ENCODE measurements around the gene DCST2.

Gene DCST2

GRCh38 chr1:155073377-155074242, 40.0 kb upstream of the DCST2 start:
- Histone ChIP-seq H3K4me3 (ENCODE audit: low read depth, low read length) (no peak overlapping the region), H3K9me3 (ENCODE audit: insufficient read depth, low read depth, low read length) (peaks cover 5% of the 10 kb centered on the region), H2BK12ac (ENCODE audit: low read length) (no peak overlapping the region), H3K27me3 (ENCODE audit: insufficient read depth, low read length) (peaks cover 21% of the 10 kb centered on the region), H3K79me2 (ENCODE audit: control insufficient read depth, insufficient read depth, low read length, poor library complexity) (no peaks in the 10 kb centered on the region), H3K4me2 (ENCODE audit: low read length) (no peak overlapping the region), H3K79me1 (ENCODE audit: low read length) (no peaks in the 10 kb centered on the region), H3K14ac (ENCODE audit: low read length) (no peak overlapping the region), H3K9ac (ENCODE audit: low read length) (no peak overlapping the region), H4K12ac (ENCODE audit: low read depth, low read length) (no peak overlapping the region), H4K8ac (ENCODE audit: low read depth, low read length) (no peak overlapping the region), H3K4ac (ENCODE audit: low read depth, low read length) (no peak overlapping the region), H3K23ac (ENCODE audit: low read length) (no peak overlapping the region), H3K36me3 (ENCODE audit: control insufficient read depth in 1 of 2, insufficient read depth in 2 of 2, low read length in 2 of 2) (peaks cover 10 to 11% of the 10 kb centered on the region in 2 experiments), H2AK5ac (ENCODE audit: low read length) (no peak overlapping the region), H2AFZ (ENCODE audit: insufficient read depth, low read length, poor library complexity) (no peak overlapping the region), H2BK5ac (ENCODE audit: low read depth, low read length, poor library complexity) (no peak overlapping the region), H3K18ac (ENCODE audit: low read length) (no peak overlapping the region), H2BK120ac (ENCODE audit: insufficient read depth, low read length, poor library complexity) (no peak overlapping the region), H4K91ac (ENCODE audit: low read depth, low read length) (no peak overlapping the region), H3K4me1 (ENCODE audit: control insufficient read depth in 1 of 2, insufficient read depth in 2 of 2, low read length in 2 of 2) (peaks cover 4 to 15% of the 10 kb centered on the region in 2 experiments), H3K27ac (ENCODE audit: low read depth, low read length) (no peak overlapping the region)
- DNase-seq = no peak
- WGBS (ENCODE audit: extremely low coverage, insufficient coverage, insufficient read length) = no CpG with 5 or more reads among the region's 3 CpGs

- Histone ChIP-seq H2BK12ac (ENCODE audit: low read length) (no peak overlapping the region), H3K4ac (ENCODE audit: low read depth, low read length) (no peak overlapping the region), H2BK120ac (ENCODE audit: insufficient read depth, low read length, poor library complexity) (no peak overlapping the region), H4K8ac (ENCODE audit: low read depth, low read length) (no peak overlapping the region), H3K36me3 (ENCODE audit: control insufficient read depth in 1 of 2, insufficient read depth in 2 of 2, low read length in 2 of 2) (peaks cover 12% of the 10 kb centered on the region in 2 experiments), H4K12ac (ENCODE audit: low read depth, low read length) (no peak overlapping the region), H3K4me1 (ENCODE audit: control insufficient read depth in 1 of 2, insufficient read depth in 2 of 2, low read length in 2 of 2) (peaks cover 4 to 10% of the 10 kb centered on the region in 2 experiments), H2BK5ac (ENCODE audit: low read depth, low read length, poor library complexity) (no peak overlapping the region), H3K4me2 (ENCODE audit: low read length) (no peak overlapping the region), H3K27ac (ENCODE audit: low read depth, low read length) (no peak overlapping the region), H3K9ac (ENCODE audit: low read length) (no peak overlapping the region), H3K4me3 (ENCODE audit: low read depth, low read length) (no peak overlapping the region), H4K91ac (ENCODE audit: low read depth, low read length) (no peak overlapping the region), H3K79me1 (ENCODE audit: low read length) (no peaks in the 10 kb centered on the region), H2AFZ (ENCODE audit: insufficient read depth, low read length, poor library complexity) (no peak overlapping the region), H3K18ac (ENCODE audit: low read length) (no peak overlapping the region), H2AK5ac (ENCODE audit: low read length) (no peak overlapping the region), H3K27me3 (ENCODE audit: insufficient read depth, low read length) (peaks cover 21% of the 10 kb centered on the region), H3K79me2 (ENCODE audit: control insufficient read depth, insufficient read depth, low read length, poor library complexity) (no peaks in the 10 kb centered on the region), H3K23ac (ENCODE audit: low read length) (no peak overlapping the region), H3K9me3 (ENCODE audit: insufficient read depth, low read depth, low read length) (peaks cover 5% of the 10 kb centered on the region), H3K14ac (ENCODE audit: low read length) (no peak overlapping the region)
- no CpG with 5 or more reads among the region's 7 CpGs for WGBS (ENCODE audit: extremely low coverage, insufficient coverage, insufficient read length)
- no peak for DNase-seq
Measured at GRCh38 chr1:155072531-155073289, 39.1 kb upstream of the DCST2 start.

GRCh38 chr1:155071701-155072100, 38.1 kb upstream of the DCST2 start:
- no peak overlapping the region for H2BK12ac ChIP-seq (ENCODE audit: low read length)
- H2BK5ac ChIP-seq (ENCODE audit: low read depth, low read length, poor library complexity) = no peak overlapping the region
- no peak for DNase-seq
- no peak overlapping the region for H2AFZ ChIP-seq (ENCODE audit: insufficient read depth, low read length, poor library complexity)
- H4K91ac ChIP-seq (ENCODE audit: low read depth, low read length) = no peak overlapping the region
- H3K18ac ChIP-seq (ENCODE audit: low read length) = no peak overlapping the region
- H3K4me2 ChIP-seq (ENCODE audit: low read length) = no peak overlapping the region
- no peak overlapping the region for H3K23ac ChIP-seq (ENCODE audit: low read length)
- no peak overlapping the region for H3K27ac ChIP-seq (ENCODE audit: low read depth, low read length)
- H2AK5ac ChIP-seq (ENCODE audit: low read length) = no peak overlapping the region
- peaks cover 21% of the 10 kb centered on the region for H3K27me3 ChIP-seq (ENCODE audit: insufficient read depth, low read length)
- no CpG with 5 or more reads among the region's 14 CpGs for WGBS (ENCODE audit: extremely low coverage, insufficient coverage, insufficient read length)
- no peak overlapping the region for H2BK120ac ChIP-seq (ENCODE audit: insufficient read depth, low read length, poor library complexity)
- H3K79me2 ChIP-seq (ENCODE audit: control insufficient read depth, insufficient read depth, low read length, poor library complexity) = no peaks in the 10 kb centered on the region
- H4K12ac ChIP-seq (ENCODE audit: low read depth, low read length) = no peak overlapping the region
- H3K4me1 ChIP-seq (ENCODE audit: control insufficient read depth in 1 of 2, insufficient read depth in 2 of 2, low read length in 2 of 2) = peaks cover 4 to 10% of the 10 kb centered on the region in 2 experiments
- H3K36me3 ChIP-seq (ENCODE audit: control insufficient read depth in 1 of 2, insufficient read depth in 2 of 2, low read length in 2 of 2) = peaks cover 20% of the 10 kb centered on the region in 2 experiments
- peaks cover 5% of the 10 kb centered on the region for H3K9me3 ChIP-seq (ENCODE audit: insufficient read depth, low read depth, low read length)
- H3K4ac ChIP-seq (ENCODE audit: low read depth, low read length) = no peak overlapping the region
- no peak overlapping the region for H3K14ac ChIP-seq (ENCODE audit: low read length)
- H3K9ac ChIP-seq (ENCODE audit: low read length) = no peak overlapping the region
- no peak overlapping the region for H4K8ac ChIP-seq (ENCODE audit: low read depth, low read length)
- H3K79me1 ChIP-seq (ENCODE audit: low read length) = no peaks in the 10 kb centered on the region
- H3K4me3 ChIP-seq (ENCODE audit: low read depth, low read length) = no peak overlapping the region

- Histone ChIP-seq H3K4me3 (ENCODE audit: low read depth, low read length) (peak overlapping the region; percentile 14), H2AFZ (ENCODE audit: insufficient read depth, low read length, poor library complexity) (no peak overlapping the region), H3K36me3 (ENCODE audit: control insufficient read depth in 1 of 2, insufficient read depth in 2 of 2, low read length in 2 of 2) (peaks cover 23 to 25% of the 10 kb centered on the region in 2 experiments), H3K79me2 (ENCODE audit: control insufficient read depth, insufficient read depth, low read length, poor library complexity) (no peaks in the 10 kb centered on the region), H4K8ac (ENCODE audit: low read depth, low read length) (no peak overlapping the region), H2BK12ac (ENCODE audit: low read length) (no peak overlapping the region), H3K18ac (ENCODE audit: low read length) (no peak overlapping the region), H3K14ac (ENCODE audit: low read length) (no peak overlapping the region), H3K9me3 (ENCODE audit: insufficient read depth, low read depth, low read length) (peaks cover 5% of the 10 kb centered on the region), H3K79me1 (ENCODE audit: low read length) (no peaks in the 10 kb centered on the region), H3K9ac (ENCODE audit: low read length) (no peak overlapping the region), H3K4me2 (ENCODE audit: low read length) (peak overlapping the region; percentile 67), H3K27ac (ENCODE audit: low read depth, low read length) (no peak overlapping the region), H4K12ac (ENCODE audit: low read depth, low read length) (no peak overlapping the region), H3K23ac (ENCODE audit: low read length) (no peak overlapping the region), H3K27me3 (ENCODE audit: insufficient read depth, low read length) (peaks cover 21% of the 10 kb centered on the region), H2BK5ac (ENCODE audit: low read depth, low read length, poor library complexity) (no peak overlapping the region), H2AK5ac (ENCODE audit: low read length) (no peak overlapping the region), H2BK120ac (ENCODE audit: insufficient read depth, low read length, poor library complexity) (no peak overlapping the region), H3K4ac (ENCODE audit: low read depth, low read length) (no peak overlapping the region), H3K4me1 (ENCODE audit: control insufficient read depth in 1 of 2, insufficient read depth in 2 of 2, low read length in 2 of 2) (peaks cover 4 to 10% of the 10 kb centered on the region in 2 experiments), H4K91ac (ENCODE audit: low read depth, low read length) (no peak overlapping the region)
- peak; percentile 66 to 70 for DNase-seq
- WGBS (ENCODE audit: extremely low coverage, insufficient coverage, insufficient read length) = no CpG with 5 or more reads among the region's 61 CpGs
Measured at GRCh38 chr1:155070721-155071569, 37.4 kb upstream of the DCST2 start.
